ENCODE data around the gene HSD3B7. TPM values are rescaled to one million over a fixed set of nuclear protein-coding genes. Genes with fewer than 3 reads are reported as not detected.

HSD3B7 gene
- total RNA-seq, 2 donors from 2014 or later = 19.0 to 20.9 TPM

DNA sequence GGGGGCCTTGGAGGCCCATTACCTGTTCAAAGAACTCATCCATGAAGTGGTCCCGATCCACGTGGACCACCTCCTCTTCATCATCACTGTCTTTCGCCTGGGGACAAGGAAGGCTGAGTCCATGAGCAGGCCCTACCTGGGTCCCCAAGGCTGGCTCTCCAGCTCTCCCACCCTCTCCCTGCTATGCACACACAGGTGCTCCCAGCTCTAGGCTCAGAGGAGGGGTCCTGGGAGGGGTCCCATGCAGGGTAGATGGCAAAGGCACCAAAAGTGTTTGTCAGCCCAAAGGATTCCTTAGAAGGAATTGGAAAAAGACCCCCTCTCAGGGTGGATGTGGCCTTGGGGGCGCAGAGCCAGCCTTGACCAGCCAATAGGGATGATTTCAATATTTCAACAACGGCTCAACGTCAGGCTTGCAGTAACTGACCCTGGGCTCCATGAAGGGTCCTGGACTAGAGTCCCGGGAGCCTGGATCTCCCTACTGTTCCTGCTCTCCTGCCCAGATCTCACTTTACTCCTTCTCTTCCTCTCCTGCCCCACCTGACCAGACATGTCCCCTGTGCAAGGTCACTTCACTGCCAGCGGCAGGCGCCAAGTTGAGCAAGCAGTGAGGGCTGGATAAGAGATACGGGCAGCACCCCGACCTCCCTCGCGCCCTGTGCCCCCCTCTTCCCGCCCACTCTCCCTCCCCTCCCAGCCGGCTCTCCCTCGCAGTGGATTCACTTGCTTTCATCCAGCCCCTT, 16.7 kb downstream of the HSD3B7 start:
- Histone ChIP-seq H3K4me3 (no peak overlapping the region), H3K27me3 (peaks cover 7% of the 10 kb centered on the region), H3K4me1 (no peaks in the 10 kb centered on the region), H3K27ac (no peak overlapping the region), H3K9me3 (no peaks in the 10 kb centered on the region), H3K9ac (ENCODE audit: low read depth in 2 of 2, low read length in 2 of 2) (no peak overlapping the region), H3K36me3 (no peaks in the 10 kb centered on the region)
- intact Hi-C loops (cut with DNase I) = no loop called here
- TF ChIP-seq, protein P1, sequence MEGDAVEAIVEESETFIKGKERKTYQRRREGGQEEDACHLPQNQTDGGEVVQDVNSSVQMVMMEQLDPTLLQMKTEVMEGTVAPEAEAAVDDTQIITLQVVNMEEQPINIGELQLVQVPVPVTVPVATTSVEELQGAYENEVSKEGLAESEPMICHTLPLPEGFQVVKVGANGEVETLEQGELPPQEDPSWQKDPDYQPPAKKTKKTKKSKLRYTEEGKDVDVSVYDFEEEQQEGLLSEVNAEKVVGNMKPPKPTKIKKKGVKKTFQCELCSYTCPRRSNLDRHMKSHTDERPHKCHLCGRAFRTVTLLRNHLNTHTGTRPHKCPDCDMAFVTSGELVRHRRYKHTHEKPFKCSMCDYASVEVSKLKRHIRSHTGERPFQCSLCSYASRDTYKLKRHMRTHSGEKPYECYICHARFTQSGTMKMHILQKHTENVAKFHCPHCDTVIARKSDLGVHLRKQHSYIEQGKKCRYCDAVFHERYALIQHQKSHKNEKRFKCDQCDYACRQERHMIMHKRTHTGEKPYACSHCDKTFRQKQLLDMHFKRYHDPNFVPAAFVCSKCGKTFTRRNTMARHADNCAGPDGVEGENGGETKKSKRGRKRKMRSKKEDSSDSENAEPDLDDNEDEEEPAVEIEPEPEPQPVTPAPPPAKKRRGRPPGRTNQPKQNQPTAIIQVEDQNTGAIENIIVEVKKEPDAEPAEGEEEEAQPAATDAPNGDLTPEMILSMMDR (IDR thresholded peaks at IDR 0.05) = no peak
- no peak for DNase-seq

DNA sequence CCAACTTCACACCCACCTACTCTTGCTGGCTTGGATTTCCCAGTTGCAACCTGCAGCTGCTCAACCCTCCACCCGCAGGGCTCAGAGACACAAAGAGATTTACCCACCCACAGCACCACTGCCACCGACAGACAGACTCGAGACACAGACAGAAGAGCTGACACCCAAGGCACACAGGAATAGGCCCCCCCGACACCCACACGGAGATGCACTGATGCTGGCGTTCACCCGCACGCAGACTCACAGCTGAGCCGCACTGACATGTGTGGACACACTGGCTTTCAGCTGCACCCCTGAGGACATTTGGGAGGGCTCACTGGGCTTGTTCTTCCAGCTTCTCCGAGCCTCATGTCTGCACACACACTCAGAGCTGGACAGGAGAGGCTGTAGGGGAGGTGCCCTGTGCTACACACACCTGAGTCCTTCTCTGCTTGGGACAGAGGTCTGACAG, 17.3 kb downstream of the HSD3B7 start:
- Histone ChIP-seq H3K4me1 (no peaks in the 10 kb centered on the region), H3K27me3 (peaks cover 7% of the 10 kb centered on the region), H3K36me3 (no peaks in the 10 kb centered on the region), H3K4me3 (no peak overlapping the region), H3K9ac (ENCODE audit: low read depth in 2 of 2, low read length in 2 of 2) (no peak overlapping the region), H3K27ac (no peak overlapping the region), H3K9me3 (no peaks in the 10 kb centered on the region)
- intact Hi-C loops (cut with DNase I) = no loop called here
- no peak for DNase-seq
- TF ChIP-seq, protein P1 (IDR thresholded peaks at IDR 0.05) = no peak

DNA sequence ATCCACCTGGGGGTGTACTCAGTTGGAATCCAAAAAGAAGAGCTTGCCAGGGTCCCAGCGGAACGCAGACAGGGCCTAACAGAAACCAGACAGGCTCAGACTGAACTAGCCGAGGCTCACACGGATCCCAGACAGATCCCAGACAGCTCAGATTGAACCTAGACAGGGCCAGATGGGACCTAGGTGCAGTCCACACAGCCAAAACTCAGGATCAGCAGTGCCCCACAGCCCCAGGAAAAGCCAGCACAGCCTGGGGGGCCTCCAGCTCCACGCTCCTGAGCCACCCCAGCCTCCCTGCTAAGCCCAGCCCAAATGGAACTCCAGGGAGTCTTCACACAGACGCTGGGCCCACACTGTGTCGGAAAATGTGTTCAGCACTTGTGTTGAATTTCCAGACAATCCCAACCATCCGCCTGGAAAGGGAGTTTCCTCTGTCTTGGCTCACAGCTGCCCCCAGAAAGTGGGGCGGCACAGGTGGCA, 17.9 kb downstream of the HSD3B7 start:
- Histone ChIP-seq H3K9me3 (no peaks in the 10 kb centered on the region), H3K36me3 (no peaks in the 10 kb centered on the region), H3K4me1 (no peaks in the 10 kb centered on the region), H3K4me3 (no peak overlapping the region), H3K27ac (no peak overlapping the region), H3K9ac (ENCODE audit: low read depth in 2 of 2, low read length in 2 of 2) (no peak overlapping the region), H3K27me3 (peaks cover 2% of the 10 kb centered on the region)
- TF ChIP-seq, protein P1 (IDR thresholded peaks at IDR 0.05) = no peak
- intact Hi-C loops (cut with DNase I) = no loop called here
- DNase-seq = no peak

DNA sequence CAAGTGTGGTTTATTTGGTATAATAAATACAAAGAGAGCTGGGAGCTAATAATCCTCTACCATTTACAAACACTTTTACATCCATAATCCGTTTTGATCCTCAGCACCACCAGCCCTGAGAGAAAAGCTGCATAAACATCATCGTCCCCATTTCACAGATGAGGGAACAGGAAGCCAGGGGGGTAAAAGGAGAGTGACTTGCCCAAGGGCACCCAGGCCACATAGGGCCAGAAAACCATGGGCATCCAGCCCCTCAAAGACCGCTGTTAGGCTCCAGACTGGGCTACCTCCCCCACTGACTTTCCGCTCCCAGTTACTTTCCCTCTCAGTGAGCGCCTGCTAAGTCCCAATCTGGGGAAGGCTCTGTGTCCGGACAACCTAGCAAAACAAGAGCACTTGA, 18.7 kb downstream of the HSD3B7 start:
- no peaks in the 10 kb centered on the region for H3K4me1 ChIP-seq
- TF ChIP-seq, protein P1 (IDR thresholded peaks at IDR 0.05) = no peak
- no peak overlapping the region for H3K27ac ChIP-seq
- H3K27me3 ChIP-seq = no peaks in the 10 kb centered on the region
- no peaks in the 10 kb centered on the region for H3K36me3 ChIP-seq
- no peaks in the 10 kb centered on the region for H3K9me3 ChIP-seq
- no peak for DNase-seq
- no peak overlapping the region for H3K9ac ChIP-seq (ENCODE audit: low read depth in 2 of 2, low read length in 2 of 2)
- intact Hi-C loops (cut with DNase I) = no loop called here
- no peak overlapping the region for H3K4me3 ChIP-seq

DNA sequence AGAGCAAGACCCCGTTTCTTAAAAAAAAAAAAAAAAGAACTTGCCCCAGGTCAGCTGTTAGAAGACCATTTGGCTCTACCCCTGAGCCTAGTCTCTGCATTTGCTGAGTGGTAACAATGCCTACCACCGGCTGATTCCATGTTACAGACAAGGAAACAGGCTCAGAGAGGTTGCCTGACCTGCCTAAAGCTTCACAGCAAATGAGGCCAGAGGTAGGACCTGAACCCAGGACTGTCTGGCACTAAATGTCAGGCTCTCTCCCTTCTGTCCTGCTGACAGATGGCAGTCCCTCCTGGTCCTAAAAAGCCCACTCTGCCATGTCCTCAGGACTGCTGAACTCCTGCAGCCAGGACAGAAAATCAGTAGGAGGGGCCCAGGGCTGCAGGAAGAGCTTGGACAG, 19.7 kb downstream of the HSD3B7 start:
- H3K27ac ChIP-seq = no peak overlapping the region
- no peak for DNase-seq
- H3K36me3 ChIP-seq = no peaks in the 10 kb centered on the region
- no peak overlapping the region for H3K9ac ChIP-seq (ENCODE audit: low read depth in 2 of 2, low read length in 2 of 2)
- TF ChIP-seq, protein P1 (IDR thresholded peaks at IDR 0.05) = no peak
- no peaks in the 10 kb centered on the region for H3K4me1 ChIP-seq
- intact Hi-C loops (cut with DNase I) = no loop called here
- H3K9me3 ChIP-seq = no peaks in the 10 kb centered on the region
- H3K4me3 ChIP-seq = no peak overlapping the region
- no peaks in the 10 kb centered on the region for H3K27me3 ChIP-seq
